ENCODE results near the gene RAB40B. TPM values are rescaled to one million over a fixed set of nuclear protein-coding genes. Genes with fewer than 3 reads are reported as not detected.

RAB40B gene
- polyA plus RNA-seq, 1 donor (not counting 4 experiments of a cell fraction or from before 2014, with no cell fraction given), result 10.6 TPM

GRCh38 chr17:82696259-82696658, 2.2 kb downstream of the RAB40B start:
- H3K4me3 ChIP-seq (ENCODE audit: control insufficient read depth in 2 of 3, extremely low read depth in 1 of 3, insufficient read depth in 2 of 3, low read depth in 1 of 3, low read length in 3 of 3), result no peak overlapping the region
- peaks cover 6% of the 10 kb centered on the region for H3K4me1 ChIP-seq (ENCODE audit: control insufficient read depth, extremely low read depth, insufficient read depth, low read length)
- no peak overlapping the region for H3K9ac ChIP-seq (ENCODE audit: control insufficient read depth, extremely low read depth, insufficient read depth, low read length)
- H4K20me1 ChIP-seq (ENCODE audit: control insufficient read depth, extremely low read depth, insufficient read depth, low read length), result no peaks in the 10 kb centered on the region
- dilution Hi-C loops (cut with MboI; ENCODE audit: extremely low pct_ligation_motif_present, low sequenced_read_pairs), result no loop called here
- no peaks in the 10 kb centered on the region for H3K36me3 ChIP-seq (ENCODE audit: control insufficient read depth in 2 of 2, extremely low read depth in 1 of 2, insufficient read depth in 2 of 2, low read length in 2 of 2)
- H3K9me1 ChIP-seq (ENCODE audit: control insufficient read depth, extremely low read depth, insufficient read depth, low read length), result no peaks in the 10 kb centered on the region
- FAIRE-seq (no peak), DNase-seq (ENCODE audit: low read depth, low spot score) (no peak)
- peaks cover 3% of the 10 kb centered on the region for H3K9me3 ChIP-seq (ENCODE audit: control insufficient read depth, low read depth, low read length)
- H3K27ac ChIP-seq (ENCODE audit: control insufficient read depth, insufficient read depth, low read length), result no peak overlapping the region
- H2AFZ ChIP-seq (ENCODE audit: control insufficient read depth, low read length), result no peak overlapping the region
- no peak for TF ChIP-seq EZH2 (IDR thresholded peaks at IDR 0.05; ENCODE audit: low read length)
- H3K4me2 ChIP-seq (ENCODE audit: control insufficient read depth, extremely low read depth, insufficient read depth, low read depth, low read length), result no peak overlapping the region
- peaks cover 2% of the 10 kb centered on the region for H3K79me2 ChIP-seq (ENCODE audit: control insufficient read depth, insufficient read depth, low read length)
- H3K27me3 ChIP-seq (ENCODE audit: control insufficient read depth, extremely low read depth, insufficient read depth, low read length), result peaks cover 6% of the 10 kb centered on the region

GRCh38 chr17:82694647-82695046, 3.9 kb downstream of the RAB40B start:
- Histone ChIP-seq H3K4me1 (ENCODE audit: control insufficient read depth, extremely low read depth, insufficient read depth, low read length) (peaks cover 6% of the 10 kb centered on the region), H3K79me2 (ENCODE audit: control insufficient read depth, insufficient read depth, low read length) (peaks cover 2% of the 10 kb centered on the region), H3K4me3 (ENCODE audit: control insufficient read depth in 2 of 3, extremely low read depth in 1 of 3, insufficient read depth in 2 of 3, low read depth in 1 of 3, low read length in 3 of 3) (no peak overlapping the region), H2AFZ (ENCODE audit: control insufficient read depth, low read length) (no peak overlapping the region), H3K27ac (ENCODE audit: control insufficient read depth, insufficient read depth, low read length) (no peak overlapping the region), H3K4me2 (ENCODE audit: control insufficient read depth, extremely low read depth, insufficient read depth, low read depth, low read length) (no peak overlapping the region), H3K36me3 (ENCODE audit: control insufficient read depth in 2 of 2, extremely low read depth in 1 of 2, insufficient read depth in 2 of 2, low read length in 2 of 2) (peaks cover 0 to 5% of the 10 kb centered on the region in 2 experiments), H3K9ac (ENCODE audit: control insufficient read depth, extremely low read depth, insufficient read depth, low read length) (no peak overlapping the region), H4K20me1 (ENCODE audit: control insufficient read depth, extremely low read depth, insufficient read depth, low read length) (no peaks in the 10 kb centered on the region), H3K9me1 (ENCODE audit: control insufficient read depth, extremely low read depth, insufficient read depth, low read length) (no peaks in the 10 kb centered on the region), H3K9me3 (ENCODE audit: control insufficient read depth, low read depth, low read length) (peaks cover 3% of the 10 kb centered on the region), H3K27me3 (ENCODE audit: control insufficient read depth, extremely low read depth, insufficient read depth, low read length) (peaks cover 6% of the 10 kb centered on the region)
- no peak for TF ChIP-seq CTCF (optimal IDR thresholded peaks at IDR 0.05 in 1 of 3, IDR thresholded peaks at IDR 0.05 in 1 of 3, conservative IDR thresholded peaks at IDR 0.05 in 1 of 3; ENCODE audit: extremely low read depth in 1 of 3, insufficient read depth in 2 of 3, low read length in 3 of 3)
- no peak for TF ChIP-seq EZH2 (IDR thresholded peaks at IDR 0.05; ENCODE audit: low read length)
- DNase-seq (ENCODE audit: low read depth, low spot score) (no peak), FAIRE-seq (no peak)
- dilution Hi-C loops (cut with MboI; ENCODE audit: extremely low pct_ligation_motif_present, low sequenced_read_pairs), result no loop called here
